Trophoblast cell (in vitro differentiated cells and primary cell): ENCODE data around the gene MEGF6.

ENCODE experiments used
- DNase-seq, 2 donors: peaks; one replicate each; pipeline ENCODE4 v3.0.0-alpha.2; 2016
- H2AFZ ChIP-seq: 2 replicates; pipeline ENCODE4 v1.6.1; 2013; ENCODE audit warnings: low read length, moderate library complexity, mild to moderate bottlenecking; ENCODE audit not compliant: insufficient read depth, poor library complexity
- H2AK5ac ChIP-seq: 2 replicates; pipeline ENCODE4 v1.6.1; 2013; ENCODE audit warnings: mild to moderate bottlenecking, low read length
- H2BK120ac ChIP-seq: 2 replicates; pipeline ENCODE4 v1.6.1; 2013; ENCODE audit warnings: low read length, mild to moderate bottlenecking, moderate library complexity; ENCODE audit not compliant: insufficient read depth, poor library complexity
- H2BK12ac ChIP-seq: 2 replicates; pipeline ENCODE4 v1.6.1; 2013; ENCODE audit warnings: mild to moderate bottlenecking, low read length, moderate library complexity
- H2BK5ac ChIP-seq: 2 replicates; pipeline ENCODE4 v1.6.1; 2013; ENCODE audit warnings: low read length, low read depth, moderate library complexity, mild to moderate bottlenecking; ENCODE audit not compliant: poor library complexity
- H3K14ac ChIP-seq: 2 replicates; pipeline ENCODE4 v1.6.1; 2013; ENCODE audit warnings: mild to moderate bottlenecking, low read length
- H3K18ac ChIP-seq: 2 replicates; pipeline ENCODE4 v1.6.1; 2013; ENCODE audit warnings: mild to moderate bottlenecking, low read length
- H3K23ac ChIP-seq: 2 replicates; pipeline ENCODE4 v1.6.1; 2013; ENCODE audit warnings: low read length
- H3K27ac ChIP-seq: 2 replicates; pipeline ENCODE4 v1.5.1; 2013; ENCODE audit warnings: low read depth, mild to moderate bottlenecking, inconsistent platforms, low read length, moderate library complexity
- H3K27me3 ChIP-seq: 2 replicates; pipeline ENCODE4 v1.6.1; 2013; ENCODE audit warnings: inconsistent platforms, mild to moderate bottlenecking, low read length, moderate library complexity; ENCODE audit not compliant: insufficient read depth
- H3K36me3 ChIP-seq, 2 experiments: 1 replicate in 1 of 2; 2 replicates in 1 of 2; pipeline ENCODE4 v1.6.1; 2013; ENCODE audit warnings: low read length in 2 of 2, mild to moderate bottlenecking in 2 of 2, moderate library complexity in 1 of 2; ENCODE audit not compliant: insufficient read depth in 2 of 2, control insufficient read depth in 1 of 2
- H3K4ac ChIP-seq: 2 replicates; pipeline ENCODE4 v1.6.1; 2013; ENCODE audit warnings: low read depth, mild to moderate bottlenecking, low read length, moderate library complexity
- H3K4me1 ChIP-seq, 2 experiments: 1 replicate in 1 of 2; 2 replicates in 1 of 2; pipeline ENCODE4 v1.6.1; 2013; ENCODE audit warnings: low read length in 2 of 2, mild to moderate bottlenecking in 2 of 2, moderate library complexity in 1 of 2; ENCODE audit not compliant: insufficient read depth in 2 of 2, control insufficient read depth in 1 of 2
- H3K4me2 ChIP-seq: 2 replicates; pipeline ENCODE4 v1.6.1; 2013; ENCODE audit warnings: inconsistent platforms, mild to moderate bottlenecking, low read length, moderate library complexity
- H3K4me3 ChIP-seq: 2 replicates; pipeline ENCODE4 v1.5.1; 2013; ENCODE audit warnings: mild to moderate bottlenecking, low read depth, low read length, inconsistent platforms
- H3K79me1 ChIP-seq: one replicate; pipeline ENCODE4 v1.6.1; 2013; ENCODE audit warnings: low read length
- H3K79me2 ChIP-seq: 2 replicates; pipeline ENCODE4 v1.6.1; 2013; ENCODE audit warnings: low read length, mild to moderate bottlenecking; ENCODE audit not compliant: control insufficient read depth, insufficient read depth, poor library complexity
- H3K9ac ChIP-seq: 2 replicates; pipeline ENCODE4 v1.6.1; 2013; ENCODE audit warnings: mild to moderate bottlenecking, low read length
- H3K9me3 ChIP-seq: 2 replicates; pipeline ENCODE4 v1.6.1; 2013; ENCODE audit warnings: low read depth, mild to moderate bottlenecking, control low read depth, inconsistent platforms, low read length; ENCODE audit not compliant: insufficient read depth
- H4K12ac ChIP-seq: 2 replicates; pipeline ENCODE4 v1.6.1; 2013; ENCODE audit warnings: low read depth, mild to moderate bottlenecking, low read length, moderate library complexity
- H4K8ac ChIP-seq: 2 replicates; pipeline ENCODE4 v1.6.1; 2013; ENCODE audit warnings: low read depth, mild to moderate bottlenecking, low read length, moderate library complexity
- H4K91ac ChIP-seq: one replicate; pipeline ENCODE4 v1.6.1; 2013; ENCODE audit warnings: low read depth, mild to moderate bottlenecking, low read length, moderate library complexity
- WGBS: extraction: QIAGEN DNeasy Blood & Tissue Kit; methylation state at CpG from one replicate; pipeline ENCODE4 v1.1.7; 2013; ENCODE audit warnings: missing lambda C conversion rate; ENCODE audit not compliant: insufficient read length, insufficient coverage; ENCODE audit errors: extremely low coverage; 5-methylcytosine and 5-hydroxymethylcytosine counted together

The MEGF6 gene

DNA sequence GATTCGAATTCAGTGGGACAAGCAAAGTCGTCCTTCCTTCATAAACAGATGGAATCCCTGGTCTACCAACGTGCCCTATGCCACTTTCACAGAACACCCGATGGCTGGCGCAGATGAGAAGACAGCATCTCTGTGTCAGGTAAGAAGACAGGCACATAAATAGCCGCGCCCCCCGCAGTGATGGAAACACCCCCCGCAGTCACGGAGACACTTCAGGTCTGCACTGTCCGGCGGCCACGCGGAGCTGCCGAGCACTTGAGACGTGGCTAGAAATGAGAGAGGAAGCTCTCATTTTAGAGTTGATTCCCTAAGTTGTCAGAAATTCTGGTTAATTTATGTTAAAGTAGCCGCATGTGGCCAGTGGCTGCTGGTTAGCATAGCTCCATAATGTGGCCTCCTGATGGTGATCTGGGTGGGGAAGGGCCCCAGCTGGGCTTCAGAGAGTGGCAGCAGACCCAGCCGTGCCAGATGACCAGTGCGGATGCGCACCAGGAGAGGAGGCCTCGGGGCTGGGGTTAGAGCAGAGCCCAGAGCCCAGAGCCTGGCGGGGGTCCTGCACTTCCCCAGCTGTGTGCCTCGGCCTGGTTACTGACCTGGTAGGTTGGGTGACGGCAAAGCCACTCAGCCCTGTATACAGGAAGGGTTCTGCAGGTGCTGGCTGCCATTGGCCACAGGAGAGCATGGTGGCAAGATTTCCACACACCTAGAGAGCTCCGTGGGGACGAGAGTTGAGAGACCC lies 16.4 kb upstream of the MEGF6 start:
- Histone ChIP-seq H2AFZ (no peak overlapping the region), H3K4me3 (no peak overlapping the region), H3K79me1 (no peaks in the 10 kb centered on the region), H3K4me2 (no peak overlapping the region), H3K23ac (no peak overlapping the region), H3K4me1 (peaks cover 11 to 13% of the 10 kb centered on the region in 2 experiments), H2BK120ac (no peak overlapping the region), H4K12ac (no peak overlapping the region), H3K14ac (no peak overlapping the region), H4K8ac (no peak overlapping the region), H3K27me3 (no peaks in the 10 kb centered on the region), H3K9me3 (no peaks in the 10 kb centered on the region), H3K36me3 (peaks cover 39 to 49% of the 10 kb centered on the region in 2 experiments), H3K9ac (no peak overlapping the region), H3K4ac (no peak overlapping the region), H4K91ac (no peak overlapping the region), H3K18ac (no peak overlapping the region), H2BK5ac (no peak overlapping the region), H3K79me2 (peaks cover 2% of the 10 kb centered on the region), H2AK5ac (no peak overlapping the region), H3K27ac (no peak overlapping the region), H2BK12ac (no peak overlapping the region)
- no peak for DNase-seq
- WGBS: no CpG with 5 or more reads among the region's 26 CpGs

GRCh38 chr1:3626025-3626424 lies 14.7 kb upstream of the MEGF6 start:
- no peaks in the 10 kb centered on the region for H3K79me1 ChIP-seq
- H2AK5ac ChIP-seq: no peak overlapping the region
- no peak overlapping the region for H3K27ac ChIP-seq
- no peak overlapping the region for H2BK12ac ChIP-seq
- peaks cover 11 to 13% of the 10 kb centered on the region in 2 experiments for H3K4me1 ChIP-seq
- H4K8ac ChIP-seq: no peak overlapping the region
- no peak overlapping the region for H3K18ac ChIP-seq
- H2BK5ac ChIP-seq: no peak overlapping the region
- no peak overlapping the region for H3K4me3 ChIP-seq
- H3K4me2 ChIP-seq: peak overlapping the region; percentile 93
- no peaks in the 10 kb centered on the region for H3K27me3 ChIP-seq
- H3K4ac ChIP-seq: no peak overlapping the region
- no peak overlapping the region for H4K91ac ChIP-seq
- no peak overlapping the region for H3K23ac ChIP-seq
- no peak overlapping the region for H2AFZ ChIP-seq
- WGBS: no CpG with 5 or more reads among the region's 4 CpGs
- no peak overlapping the region for H3K9ac ChIP-seq
- no peak for DNase-seq
- H3K36me3 ChIP-seq: peaks cover 30 to 34% of the 10 kb centered on the region in 2 experiments
- no peak overlapping the region for H2BK120ac ChIP-seq
- H3K9me3 ChIP-seq: no peaks in the 10 kb centered on the region
- H3K14ac ChIP-seq: no peak overlapping the region
- peaks cover 2% of the 10 kb centered on the region for H3K79me2 ChIP-seq
- no peak overlapping the region for H4K12ac ChIP-seq

GRCh38 chr1:3625151-3625907 lies 14.0 kb upstream of the MEGF6 start:
- Histone ChIP-seq H3K27ac (no peak overlapping the region), H3K79me1 (no peaks in the 10 kb centered on the region)

DNA sequence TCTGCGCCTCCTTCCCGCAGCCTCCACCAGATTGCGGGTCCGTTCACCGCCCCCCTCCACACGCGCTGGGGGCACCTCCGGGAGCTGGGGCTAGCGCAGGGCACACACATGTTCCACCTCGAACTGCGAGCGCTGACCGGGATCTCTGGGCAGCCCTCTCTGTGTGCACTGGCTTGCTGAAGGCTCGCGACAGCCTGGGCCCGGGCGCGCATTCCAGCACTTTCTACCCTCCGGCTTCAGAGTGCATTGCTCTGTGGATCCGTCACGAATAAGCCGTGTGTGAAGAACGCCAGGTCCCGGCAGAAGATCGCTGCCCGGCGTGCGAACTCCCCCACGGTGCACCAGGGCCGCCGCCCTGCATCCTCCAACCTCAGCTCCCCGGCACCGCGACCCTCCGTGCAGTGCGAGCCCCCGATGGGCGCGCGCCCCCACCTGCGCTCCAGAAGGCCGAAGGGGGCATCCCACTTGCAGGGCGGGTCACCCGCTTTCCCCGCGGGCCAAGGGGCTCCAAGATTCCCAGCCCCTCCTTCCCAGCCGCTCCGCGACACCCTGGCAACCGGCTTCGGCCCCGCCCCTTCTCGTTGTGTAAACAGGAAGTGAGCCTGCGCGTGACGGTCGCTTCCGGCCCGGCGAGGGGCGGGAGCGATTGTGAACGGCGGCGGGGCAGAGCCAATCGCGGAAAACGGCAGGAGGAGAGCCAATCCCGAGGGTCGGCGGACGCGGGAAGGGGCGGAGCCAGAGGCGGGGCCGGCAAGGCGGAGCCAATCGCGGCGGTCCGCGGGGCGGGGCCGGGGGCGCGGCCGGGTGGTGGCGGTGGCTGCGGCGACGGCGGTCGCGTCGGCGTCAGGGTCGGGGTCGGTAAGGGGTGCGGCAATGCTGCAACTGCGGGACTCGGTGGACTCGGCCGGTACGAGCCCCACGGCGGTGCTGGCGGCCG lies 13.2 kb upstream of the MEGF6 start, which contains the start of gene TPRG1L:
Gene TPRG1L (plus strand): TSS at position 816 of the 937 bp plus-strand sequence. CDS start 58 bp downstream, at position 874.
- Histone ChIP-seq H3K4me2 (peak within 1 kb of the TSS; percentile 99), H4K8ac (peak within 1 kb of the TSS; percentile 72), H3K79me2 (peaks cover 2% of the 10 kb centered on the region), H2BK5ac (no peak within 1 kb of the TSS), H2BK120ac (no peak within 1 kb of the TSS), H4K91ac (peak within 1 kb of the TSS; percentile 18), H3K79me1 (no peaks in the 10 kb centered on the region), H3K4me1 (peaks cover 11 to 13% of the 10 kb centered on the region in 2 experiments), H3K23ac (no peak within 1 kb of the TSS), H3K36me3 (peaks cover 18 to 20% of the 10 kb centered on the region in 2 experiments), H2AFZ (peak within 1 kb of the TSS; percentile 89), H3K27ac (no peak within 1 kb of the TSS), H3K9ac (peak within 1 kb of the TSS; percentile 74), H3K9me3 (no peaks in the 10 kb centered on the region), H3K4ac (peak within 1 kb of the TSS; percentile 78), H3K18ac (peak within 1 kb of the TSS; percentile 57), H2AK5ac (peak within 1 kb of the TSS; percentile 30), H2BK12ac (no peak within 1 kb of the TSS), H3K4me3 (peak within 1 kb of the TSS; percentile 91), H3K14ac (peak within 1 kb of the TSS; percentile 59), H3K27me3 (no peaks in the 10 kb centered on the region), H4K12ac (peak within 1 kb of the TSS; percentile 58)
- no CpG with 5 or more reads among the region's 108 CpGs for WGBS
- peak; percentile 98 to 99 for DNase-seq

More at GRCh38 chr1:3625151-3625907, 14.0 kb upstream of the MEGF6 start:
- Histone ChIP-seq H2AK5ac (peak overlapping the region; percentile 30), H2BK5ac (no peak overlapping the region), H3K14ac (peak overlapping the region; percentile 59), H3K4me1 (peaks cover 11 to 13% of the 10 kb centered on the region in 2 experiments), H3K4ac (peak overlapping the region; percentile 78), H3K4me3 (peak overlapping the region; percentile 91), H4K12ac (peak overlapping the region; percentile 58), H3K23ac (no peak overlapping the region), H2AFZ (peak overlapping the region; percentile 89), H3K79me2 (peaks cover 2% of the 10 kb centered on the region), H3K9me3 (no peaks in the 10 kb centered on the region), H4K8ac (peak overlapping the region; percentile 72), H3K27me3 (no peaks in the 10 kb centered on the region), H3K18ac (peak overlapping the region; percentile 57), H3K9ac (peak overlapping the region; percentile 45), H2BK12ac (no peak overlapping the region), H4K91ac (peak overlapping the region; percentile 18), H3K36me3 (peaks cover 26 to 29% of the 10 kb centered on the region in 2 experiments), H3K4me2 (peak overlapping the region; percentile 93), H2BK120ac (no peak overlapping the region)
- no CpG with 5 or more reads among the region's 71 CpGs for WGBS
- DNase-seq: peak; percentile 26 to 46
